Measurements from ENCODE around the gene AFF3. TPM values are rescaled to one million over a fixed set of nuclear protein-coding genes. Genes with fewer than 3 reads are reported as not detected.

The AFF3 gene
- total and polyA plus RNA-seq, 2 of the 8 experiments (the other 6 are each of a cell fraction or from before 2014, with no cell fraction given), result 0.27 to 3.0 TPM

GRCh38 chr2:99776906-99777646 is 365.3 kb downstream of the AFF3 start:
- no peak overlapping the region for H3K4me2 ChIP-seq (ENCODE audit: insufficient read depth in 1 of 2, low read depth in 2 of 2, low read length in 2 of 2)
- WGBS, 2 experiments (ENCODE audit: extremely low coverage in 1 of 2, insufficient coverage in 1 of 2, insufficient read length in 1 of 2, insufficient replicate concordance in 2 of 2, low coverage in 1 of 2, low lambda C conversion rate in 2 of 2, missing lambda C conversion rate in 1 of 2), result 89% methylated on average over 8 of the region's 8 CpGs; no CpG with 5 or more reads in 1 of the 2 experiments
- H2AK5ac ChIP-seq (ENCODE audit: low read depth, low read length), result no peak overlapping the region
- no peak for DNase-seq (ENCODE audit: low read depth in 1 of 2, low spot score in 2 of 2)
- ChIA-PET POLR2A (ENCODE audit: partially characterized antibody) (no interaction called here), CTCF (ENCODE audit: partially characterized antibody) (interaction anchor here (1.1 kb wide), 1 partner anchor 468 kb away, joined by 3 read pairs; no protein-coding TSS in a partner anchor)
- no peak overlapping the region for H3K56ac ChIP-seq (replicated peaks; ENCODE audit: insufficient read length, low read depth, low read length)
- no peaks in the 10 kb centered on the region for H3K79me2 ChIP-seq (ENCODE audit: control insufficient read depth in 1 of 2, insufficient read depth in 2 of 2, low read length in 2 of 2)
- no peaks in the 10 kb centered on the region for H3K36me3 ChIP-seq (ENCODE audit: control insufficient read depth in 2 of 4, insufficient read depth in 4 of 4, low read length in 3 of 4)
- no peak for FAIRE-seq
- H3K9ac ChIP-seq (replicated peaks in 1 of 4; ENCODE audit: extremely low read depth in 1 of 4, low read depth in 3 of 4, low read length in 3 of 4), result no peak overlapping the region
- no peak overlapping the region for H4K5ac ChIP-seq (ENCODE audit: insufficient read length, low read depth, low read length)
- H3K4me1 ChIP-seq (replicated peaks in 1 of 4; ENCODE audit: control insufficient read depth in 3 of 4, insufficient read depth in 4 of 4, low read length in 3 of 4), result no peaks in the 10 kb centered on the region
- H3K27me3 ChIP-seq (replicated peaks in 1 of 4; ENCODE audit: control insufficient read depth in 3 of 4, extremely low read depth in 1 of 4, insufficient read depth in 3 of 4, low read length in 3 of 4), result no peaks in the 10 kb centered on the region
- no peak overlapping the region for H3K14ac ChIP-seq (ENCODE audit: insufficient read length)
- H2BK15ac ChIP-seq (ENCODE audit: low read length), result no peak overlapping the region
- H3K23me2 ChIP-seq (ENCODE audit: low read depth, low read length), result no peaks in the 10 kb centered on the region
- H2BK20ac ChIP-seq (ENCODE audit: low read length), result no peak overlapping the region
- no peak overlapping the region; the same call in 1 of the 2 replicates for H3K18ac ChIP-seq (ENCODE audit: extremely low read depth, low read length)
- H3K4me3 ChIP-seq (ENCODE audit: extremely low read depth in 1 of 4, insufficient read depth in 2 of 4, low read depth in 3 of 4, low read length in 4 of 4), result no peak overlapping the region
- no peak overlapping the region for H3K4ac ChIP-seq (replicated peaks; ENCODE audit: insufficient read length, low read depth, low read length)
- no peaks in the 10 kb centered on the region for H3K79me1 ChIP-seq (ENCODE audit: low read depth, low read length)
- no peak overlapping the region for H3K23ac ChIP-seq (ENCODE audit: insufficient read length)
- no peaks in the 10 kb centered on the region for H4K20me1 ChIP-seq (replicated peaks in 1 of 2; ENCODE audit: control insufficient read depth in 1 of 2, insufficient read depth in 2 of 2, low read length in 2 of 2)
- no peak overlapping the region for H2BK120ac ChIP-seq (replicated peaks; ENCODE audit: low read depth, low read length)
- no peak overlapping the region for H4K91ac ChIP-seq (replicated peaks; ENCODE audit: insufficient read length, low read length)
- peaks cover 4 to 5% of the 10 kb centered on the region in 2 experiments; a peak in 1 of 4 replicates for H3K9me3 ChIP-seq (ENCODE audit: insufficient read depth in 2 of 2, low read depth in 1 of 2, low read length in 1 of 2)
- H2BK12ac ChIP-seq (ENCODE audit: low read depth, low read length), result no peak overlapping the region
- H2BK5ac ChIP-seq (ENCODE audit: low read depth, low read length), result peak overlapping the region; percentile 37
- no peak overlapping the region for H4K8ac ChIP-seq (ENCODE audit: extremely low read depth, insufficient read depth, low read length)
- H3K27ac ChIP-seq (ENCODE audit: low read depth, low read length), result no peak overlapping the region
- peak overlapping the region; percentile 88; the same call in 1 of the 2 replicates for H2AFZ ChIP-seq (ENCODE audit: low read length)
- no peak for TF ChIP-seq RFX5 (IDR thresholded peaks at IDR 0.05; ENCODE audit: borderline replicate concordance, low read depth, low read length)
- no peak for TF ChIP-seq HDAC6 (IDR thresholded peaks at IDR 0.05; ENCODE audit: low read depth, low read length)
